GM06990 (cell line): ENCODE results near the gene KAZALD1.

Experiments used
- DNase-seq: peaks from one replicate; pipeline ENCODE4 v3.0.0-alpha.2; 2011; ENCODE audit not compliant: insufficient read length; ENCODE audit errors: extremely low read depth
- H3K27me3 ChIP-seq: replicated peaks from 2 replicates; pipeline ENCODE4 v1.6.0; 2011; ENCODE audit warnings: low read length; ENCODE audit not compliant: control insufficient read depth, insufficient read depth
- H3K36me3 ChIP-seq: 2 replicates; pipeline ENCODE4 v1.5.1; 2011; ENCODE audit warnings: low read length; ENCODE audit not compliant: control insufficient read depth, insufficient read depth
- H3K4me3 ChIP-seq: replicated peaks from 2 replicates; pipeline ENCODE4 v1.5.1; 2011; ENCODE audit warnings: low read depth, mild to moderate bottlenecking, control low read depth, low read length
- TF ChIP-seq, protein P1 (sequence below): IDR thresholded peaks from 2 replicates; pipeline ENCODE4 v1.5.1; 2011; ENCODE audit warnings: low read length, control low read depth, mild to moderate bottlenecking, inconsistent platforms; ENCODE audit not compliant: insufficient read depth, poor library complexity, severe bottlenecking

Gene KAZALD1

DNA sequence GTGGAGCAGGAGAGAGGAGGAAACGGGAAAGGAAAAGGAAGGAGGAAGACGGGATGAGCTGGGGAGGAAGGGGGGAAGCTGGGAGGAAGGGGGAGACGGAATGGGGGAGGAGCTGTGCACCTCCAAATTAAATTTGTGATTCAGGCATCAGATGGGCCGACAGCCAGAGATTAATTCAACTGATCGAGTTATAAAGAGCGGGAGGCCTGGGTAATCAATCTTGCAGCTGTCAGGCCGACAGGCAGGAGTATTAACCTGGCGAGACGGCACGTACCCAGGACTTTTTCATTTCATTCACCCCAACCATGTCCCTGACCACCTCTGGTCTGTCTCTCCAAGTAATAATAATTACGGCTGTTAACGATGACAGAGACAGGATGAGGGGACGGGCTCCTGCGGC lies 26.2 kb downstream of the KAZALD1 start:
- H3K36me3 ChIP-seq, result no peaks in the 10 kb centered on the region
- TF ChIP-seq, protein P1, sequence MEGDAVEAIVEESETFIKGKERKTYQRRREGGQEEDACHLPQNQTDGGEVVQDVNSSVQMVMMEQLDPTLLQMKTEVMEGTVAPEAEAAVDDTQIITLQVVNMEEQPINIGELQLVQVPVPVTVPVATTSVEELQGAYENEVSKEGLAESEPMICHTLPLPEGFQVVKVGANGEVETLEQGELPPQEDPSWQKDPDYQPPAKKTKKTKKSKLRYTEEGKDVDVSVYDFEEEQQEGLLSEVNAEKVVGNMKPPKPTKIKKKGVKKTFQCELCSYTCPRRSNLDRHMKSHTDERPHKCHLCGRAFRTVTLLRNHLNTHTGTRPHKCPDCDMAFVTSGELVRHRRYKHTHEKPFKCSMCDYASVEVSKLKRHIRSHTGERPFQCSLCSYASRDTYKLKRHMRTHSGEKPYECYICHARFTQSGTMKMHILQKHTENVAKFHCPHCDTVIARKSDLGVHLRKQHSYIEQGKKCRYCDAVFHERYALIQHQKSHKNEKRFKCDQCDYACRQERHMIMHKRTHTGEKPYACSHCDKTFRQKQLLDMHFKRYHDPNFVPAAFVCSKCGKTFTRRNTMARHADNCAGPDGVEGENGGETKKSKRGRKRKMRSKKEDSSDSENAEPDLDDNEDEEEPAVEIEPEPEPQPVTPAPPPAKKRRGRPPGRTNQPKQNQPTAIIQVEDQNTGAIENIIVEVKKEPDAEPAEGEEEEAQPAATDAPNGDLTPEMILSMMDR, result no peak
- H3K27me3 ChIP-seq, result peaks cover 5% of the 10 kb centered on the region

DNA sequence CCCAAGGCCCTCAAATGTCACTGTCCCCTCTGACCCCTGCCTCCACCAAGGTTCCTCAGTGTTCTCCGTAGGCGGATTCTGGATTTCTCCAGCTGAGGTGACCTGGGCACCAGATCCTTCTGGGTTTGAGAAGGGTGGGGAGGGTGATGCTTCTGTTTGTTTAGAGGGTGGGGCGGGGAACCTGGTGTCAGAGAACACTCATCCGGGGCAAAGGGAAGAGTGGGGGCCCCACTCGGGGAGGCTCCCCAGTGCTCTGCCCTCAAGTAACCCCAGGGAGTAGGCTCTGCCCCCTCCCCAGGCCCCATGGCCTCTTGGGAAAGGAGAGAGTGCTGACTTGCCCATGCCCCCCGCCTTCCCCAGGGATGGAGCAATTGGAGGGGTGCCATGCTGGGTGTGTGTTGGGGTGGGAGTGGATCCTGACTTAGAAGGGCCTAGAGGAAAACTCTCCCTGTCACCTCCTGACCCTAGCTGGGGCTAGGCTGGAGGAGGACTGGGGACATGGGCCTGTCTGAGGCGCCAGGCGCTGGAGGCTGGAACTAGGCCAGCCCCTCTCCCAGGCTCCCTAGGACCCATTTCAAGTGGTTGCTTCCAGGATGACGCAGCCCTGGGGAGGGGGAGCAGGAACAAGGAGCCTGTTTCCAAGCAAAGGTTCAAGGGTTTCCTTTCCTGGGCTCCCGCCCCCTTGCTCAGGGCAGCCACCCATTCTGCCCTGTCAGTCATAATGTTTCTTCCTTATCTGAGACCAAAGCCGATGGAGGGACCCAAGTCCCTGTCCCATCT lies 27.9 kb downstream of the KAZALD1 start:
- Histone ChIP-seq H3K4me3 (no peak overlapping the region), H3K27me3 (peaks cover 6% of the 10 kb centered on the region), H3K36me3 (no peaks in the 10 kb centered on the region)
- no peak for DNase-seq
- TF ChIP-seq, protein P1, result no peak

More for the DNA sequence above, 26.2 kb downstream of the KAZALD1 start:
- H3K4me3 ChIP-seq, result no peak overlapping the region
- no peak for DNase-seq

DNA sequence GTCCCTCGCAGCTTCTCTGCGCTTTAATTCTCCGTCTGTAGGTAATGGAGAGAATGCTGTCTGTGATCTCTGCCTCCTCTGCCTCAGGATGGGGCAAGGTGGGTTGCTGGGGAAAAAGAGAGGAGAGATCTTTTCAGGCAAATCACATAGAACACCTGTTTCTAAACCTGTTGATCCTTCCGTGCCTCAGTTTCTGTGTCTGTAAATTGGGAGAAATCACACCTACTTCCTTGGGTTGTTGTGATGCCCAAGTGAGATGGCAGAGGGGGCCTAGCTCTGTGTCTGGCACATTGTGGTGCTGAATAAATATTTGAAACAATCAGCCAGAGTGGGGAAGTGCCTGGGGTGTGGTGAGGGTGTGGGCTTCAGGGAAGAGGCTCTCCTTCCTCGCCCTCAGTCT lies 28.8 kb downstream of the KAZALD1 start:
- H3K27me3 ChIP-seq, result peaks cover 6% of the 10 kb centered on the region
- no peak overlapping the region for H3K4me3 ChIP-seq
- TF ChIP-seq, protein P1, result no peak
- H3K36me3 ChIP-seq, result no peaks in the 10 kb centered on the region
- DNase-seq, result no peak

DNA sequence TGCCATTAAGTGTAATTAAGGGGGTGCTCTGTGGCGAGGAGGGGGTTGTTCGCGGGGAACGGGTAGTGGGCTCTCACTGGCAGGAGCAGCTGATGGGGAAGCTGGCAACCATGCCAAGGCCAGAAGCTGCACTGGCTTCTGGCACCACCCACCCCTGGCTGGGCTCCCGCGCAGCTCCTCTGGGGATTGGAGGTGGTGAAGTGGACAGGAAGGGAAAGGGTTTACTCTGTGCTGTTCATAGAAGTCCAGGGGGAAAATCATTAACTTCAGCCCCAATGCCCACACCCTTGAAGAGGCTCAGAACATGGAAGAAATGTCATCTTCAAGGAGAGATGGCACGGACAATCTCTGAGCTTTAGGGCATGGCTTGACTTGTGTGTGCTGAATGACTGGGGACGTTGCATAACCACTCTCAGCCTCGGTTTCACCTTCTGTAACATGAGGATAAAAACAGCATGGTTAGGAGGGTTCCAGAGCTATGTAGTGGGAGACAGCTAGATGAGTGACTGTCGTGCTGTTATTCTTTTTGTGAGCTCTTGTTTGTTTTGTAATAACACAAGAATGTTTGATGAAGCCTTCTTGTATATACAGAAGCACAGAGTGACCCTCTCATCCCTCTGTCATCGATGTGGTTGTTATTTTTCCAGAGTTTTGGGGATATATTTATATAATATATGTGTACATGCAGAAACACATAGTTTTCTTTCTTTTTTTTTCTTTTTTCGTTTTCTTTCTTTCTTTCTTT lies 29.9 kb downstream of the KAZALD1 start:
- DNase-seq, result no peak
- Histone ChIP-seq H3K4me3 (no peak overlapping the region), H3K36me3 (no peaks in the 10 kb centered on the region), H3K27me3 (peaks cover 5% of the 10 kb centered on the region)
- TF ChIP-seq, protein P1, result no peak

DNA sequence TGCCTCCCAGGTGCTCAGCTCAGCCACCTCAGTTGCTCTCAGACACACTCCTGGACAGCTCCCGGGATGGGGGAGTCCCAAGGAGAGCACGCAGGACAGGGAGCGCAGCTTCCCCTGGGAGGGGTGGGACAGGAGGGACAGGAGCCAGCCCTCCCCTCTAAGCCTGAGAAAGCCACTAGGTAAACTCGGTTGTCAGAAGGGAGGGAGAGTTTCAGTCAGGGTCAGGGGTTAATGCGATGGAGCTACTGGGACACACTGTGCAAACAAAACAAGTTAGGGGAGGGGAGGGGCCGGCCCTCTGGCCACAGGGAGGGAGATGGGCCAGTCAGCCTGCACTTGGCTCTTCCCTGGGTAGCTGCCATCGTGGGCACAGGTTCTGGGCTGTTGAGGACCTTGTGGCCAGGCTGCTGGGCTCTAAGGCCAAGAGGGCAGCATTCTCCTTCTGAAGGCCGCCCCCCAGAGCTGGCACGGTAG lies 31.1 kb downstream of the KAZALD1 start:
- Histone ChIP-seq H3K27me3 (peaks cover 3% of the 10 kb centered on the region), H3K36me3 (no peaks in the 10 kb centered on the region), H3K4me3 (no peak overlapping the region)
- no peak for DNase-seq
- TF ChIP-seq, protein P1, result no peak
